Right cardiac atrium (tissue), 5 donors: Measurements from ENCODE around the gene AKR1C2. TPM values are rescaled to one million over a fixed set of nuclear protein-coding genes. Genes with fewer than 3 reads are reported as not detected.
"Not testable (repeated sequence)": the region's sequence is repeated elsewhere in the genome, so short reads cannot be mapped to it uniquely, and the experiment has no call there.

Experiments
- ATAC-seq, 2 donors: fragments of 200-7000 bp; cut with Tn5 transposase; one replicate each; pipeline versions ENCODE4 v1.8.0 to v1.9.1; 2020; ENCODE audit warnings: moderate library complexity in 2 of 2, mild to moderate bottlenecking in 1 of 2
- DNase-seq, 3 donors: peaks; one replicate each; pipeline ENCODE4 v3.0.0-alpha.2; 2020
- H3K27ac ChIP-seq: one replicate; pipeline ENCODE4 v1.5.1; 2013; ENCODE audit warnings: mild to moderate bottlenecking, low read length, control low read depth, moderate library complexity
- H3K27me3 ChIP-seq: one replicate; pipeline ENCODE4 v1.6.1; 2013; ENCODE audit not compliant: control insufficient read depth, insufficient read depth
- H3K4me1 ChIP-seq: one replicate; pipeline ENCODE4 v1.6.1; 2013; ENCODE audit warnings: low read length; ENCODE audit not compliant: control insufficient read depth, insufficient read depth
- H3K4me3 ChIP-seq: one replicate; pipeline ENCODE4 v1.5.1; 2013; ENCODE audit warnings: low read length, control low read depth
- H3K9me3 ChIP-seq: one replicate; pipeline ENCODE4 v1.6.1; 2013; ENCODE audit warnings: low read length; ENCODE audit not compliant: control insufficient read depth
- WGBS: extraction: QIAGEN DNeasy Blood & Tissue Kit; methylation state at CpG from one replicate; pipeline ENCODE4 v1.1.7; 2013; 5-methylcytosine and 5-hydroxymethylcytosine counted together
- intact Hi-C, 4 donors: fragments of 100-400 bp; cut with DNase I; formaldehyde crosslinking; loops; one replicate each; pipeline versions ENCODE4 v1.11.0 to v1.14.0; 2022 to 2023
- polyA plus RNA-seq: library from polyadenylated mRNA; stranded (reverse); fragments of 200-250 nt; gene quantifications from one replicate; pipeline ENCODE4 v1.2.3, GENCODE V29; 2013
- total RNA-seq, 4 donors: library from RNA; stranded (reverse); fragmentation: NEBNext Ultra II Directional; extraction: Animal tissue kit (Norgen Biotek cat#: 25700); gene quantifications; one replicate each; pipeline ENCODE4 v1.2.1, GENCODE V29; 2021
- donor health status: healthy with polysubstance abuse.
- donor health status: DM: no; HTN: yes; CAD: no.
- donor health status: DM: no; HTN: no; CAD: no.
- donor health status: DM: no; HTN: yes; CAD: no; lungs with severe emphysema.
- donor health status: DM: yes; HTN: yes; CAD: no.

AKR1C2 gene
- total and polyA plus RNA-seq, 5 donors = 22.7 to 261 (median 55.5) TPM

GRCh38 chr10:5040781-5041470 lies 37.3 kb upstream of the AKR1C2 start:
- 54% methylated on average over 8 of the region's 8 CpGs for WGBS
- no peaks in the 10 kb centered on the region for H3K4me1 ChIP-seq
- no peak overlapping the region for H3K4me3 ChIP-seq
- H3K27me3 ChIP-seq = no peaks in the 10 kb centered on the region
- ATAC-seq (no peak), DNase-seq (no peak)
- no peaks in the 10 kb centered on the region for H3K9me3 ChIP-seq
- intact Hi-C loops = no loop called here
- no peak overlapping the region for H3K27ac ChIP-seq

DNA sequence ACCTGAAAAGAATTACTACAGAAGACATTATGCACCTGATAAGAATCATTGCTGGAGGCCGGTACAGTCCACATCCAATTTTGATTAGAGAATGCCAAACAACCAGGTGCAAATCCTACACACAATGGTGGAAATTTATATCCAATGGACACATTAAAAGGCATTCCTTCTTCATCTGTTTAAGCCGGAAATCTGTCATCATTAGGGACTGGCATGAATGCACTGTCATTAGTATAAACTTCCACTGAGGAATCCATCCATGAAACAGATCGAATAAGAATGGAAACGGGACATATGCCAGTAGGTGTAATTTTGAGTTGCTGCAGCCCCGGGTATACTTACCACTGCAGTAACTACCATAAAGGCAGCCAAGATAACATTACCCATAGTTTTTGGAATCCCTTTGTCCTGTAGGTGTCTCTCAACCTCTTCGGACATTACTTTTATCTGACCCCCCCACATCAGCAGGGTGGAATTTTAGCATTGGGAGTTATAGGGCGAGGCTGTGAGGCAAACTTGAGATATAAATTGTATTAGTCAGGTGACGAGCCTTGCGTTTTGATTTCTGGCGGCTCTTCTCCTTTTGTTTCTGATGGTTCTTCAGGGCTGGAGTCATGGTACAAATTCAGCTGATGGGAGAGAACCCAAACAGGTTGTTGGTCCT lies 36.5 kb upstream of the AKR1C2 start:
- Histone ChIP-seq H3K27ac (no peak overlapping the region), H3K9me3 (peaks cover 3% of the 10 kb centered on the region), H3K27me3 (no peaks in the 10 kb centered on the region), H3K4me3 (no peak overlapping the region), H3K4me1 (no peaks in the 10 kb centered on the region)
- 92% methylated on average over 10 of the region's 10 CpGs for WGBS
- no peak for DNase-seq
- ATAC-seq = no peak
- intact Hi-C loops = no loop called here

DNA sequence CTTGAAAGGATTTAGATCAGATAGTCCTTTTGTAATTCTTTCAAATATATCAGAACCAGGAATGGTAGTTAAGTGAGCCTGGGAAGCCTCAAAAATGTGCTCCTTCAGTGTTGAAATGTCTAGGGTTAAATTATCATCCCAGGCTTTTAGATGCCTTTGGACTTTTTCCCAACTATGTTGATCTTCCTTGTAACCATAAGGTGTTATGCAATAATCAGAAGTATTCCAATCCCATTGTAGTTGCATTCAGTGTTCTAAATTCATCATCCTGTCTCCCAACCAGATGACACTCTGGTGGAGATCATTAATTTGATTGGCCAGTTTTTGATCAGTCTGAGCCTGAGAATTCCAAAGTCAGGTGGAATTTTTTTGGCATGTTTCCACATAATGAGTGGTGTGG lies 35.1 kb upstream of the AKR1C2 start:
- Histone ChIP-seq H3K27ac (no peak overlapping the region), H3K27me3 (no peaks in the 10 kb centered on the region), H3K4me3 (no peak overlapping the region), H3K4me1 (no peaks in the 10 kb centered on the region), H3K9me3 (peaks cover 9% of the 10 kb centered on the region)
- ATAC-seq (no peak), DNase-seq (no peak)
- intact Hi-C loops = no loop called here

DNA sequence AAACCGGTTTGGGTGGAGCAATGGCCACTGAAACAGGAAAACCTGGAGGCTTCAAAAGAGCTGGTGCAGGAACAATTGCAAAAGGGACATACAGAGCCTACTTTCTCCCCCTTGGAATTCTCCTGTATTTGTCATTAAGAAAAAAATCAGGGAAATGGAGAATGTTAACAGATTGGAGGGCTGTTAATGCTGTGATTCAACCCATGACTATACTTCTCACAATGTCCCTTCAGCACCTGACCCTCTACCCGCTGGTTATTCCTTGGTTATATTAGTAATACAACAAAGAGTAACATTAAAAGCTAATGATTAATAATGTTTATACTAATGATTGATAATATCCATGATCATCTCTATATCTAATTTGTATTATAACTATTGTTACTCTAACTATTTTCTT lies 34.4 kb upstream of the AKR1C2 start:
- intact Hi-C loops = no loop called here

GRCh38 chr10:5036511-5036910 lies 32.9 kb upstream of the AKR1C2 start:
- Histone ChIP-seq H3K9me3 (peaks cover 11% of the 10 kb centered on the region), H3K27me3 (no peaks in the 10 kb centered on the region), H3K4me1 (no peaks in the 10 kb centered on the region), H3K4me3 (no peak overlapping the region), H3K27ac (no peak overlapping the region)
- intact Hi-C loops = no loop called here
- ATAC-seq (no peak), DNase-seq (no peak)
- WGBS = 64% methylated on average over 2 of the region's 2 CpGs

More for the DNA sequence above, 34.4 kb upstream of the AKR1C2 start:
- Histone ChIP-seq H3K4me1 (no peaks in the 10 kb centered on the region), H3K4me3 (no peak overlapping the region), H3K27me3 (no peaks in the 10 kb centered on the region), H3K27ac (no peak overlapping the region), H3K9me3 (peaks cover 10% of the 10 kb centered on the region)
- ATAC-seq (no peak), DNase-seq (no peak)
- WGBS = 76% methylated on average over 2 of the region's 2 CpGs

GRCh38 chr10:5035356-5035755 lies 31.7 kb upstream of the AKR1C2 start:
- peaks cover 11% of the 10 kb centered on the region for H3K9me3 ChIP-seq
- H3K27me3 ChIP-seq = no peaks in the 10 kb centered on the region
- no peak overlapping the region for H3K4me3 ChIP-seq
- no peaks in the 10 kb centered on the region for H3K4me1 ChIP-seq
- intact Hi-C loops = no loop called here
- WGBS = 90% methylated on average over 10 of the region's 10 CpGs
- no peak overlapping the region for H3K27ac ChIP-seq
- DNase-seq = no peak
- no peak for ATAC-seq

- no peak for DNase-seq
Observed at GRCh38 chr10:5034588-5034987, 30.9 kb upstream of the AKR1C2 start.

DNA sequence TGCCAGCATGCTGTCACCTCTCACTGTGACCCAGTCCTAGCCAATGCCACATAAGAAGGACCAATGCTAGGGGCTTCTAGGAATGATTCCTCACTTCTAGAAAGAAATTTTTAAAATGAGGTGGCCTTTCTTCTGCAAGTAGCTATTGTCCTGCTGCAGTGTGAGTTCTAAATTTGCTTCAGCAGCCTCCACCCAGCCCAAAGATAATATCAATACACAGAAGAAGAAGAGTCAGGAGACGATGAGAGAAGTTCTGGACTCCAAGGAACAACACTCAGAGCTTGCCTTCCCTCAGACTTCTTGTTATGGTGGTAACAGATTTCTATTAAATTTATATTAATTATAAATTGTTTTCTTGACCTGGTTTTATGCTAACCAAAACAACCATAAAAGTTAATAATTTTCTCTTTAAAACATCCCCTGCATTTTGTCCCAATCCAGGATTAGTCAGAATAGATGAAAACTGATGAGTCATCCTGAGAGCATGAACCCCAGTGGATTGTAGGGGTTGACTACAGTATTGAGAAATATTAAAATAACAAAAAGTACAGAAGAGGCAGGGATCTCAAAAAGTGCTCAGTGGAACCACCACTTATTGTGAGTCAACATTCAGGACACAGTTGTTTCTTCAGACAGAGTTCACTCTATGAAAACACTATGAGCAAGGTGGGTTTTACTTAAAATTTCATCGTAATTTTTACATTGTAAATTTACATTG lies 29.6 kb upstream of the AKR1C2 start:
- 65% methylated on average over 2 of the region's 2 CpGs for WGBS
- Histone ChIP-seq H3K4me3 (no peak overlapping the region), H3K9me3 (peaks cover 11% of the 10 kb centered on the region), H3K4me1 (no peaks in the 10 kb centered on the region), H3K27ac (no peak overlapping the region), H3K27me3 (no peaks in the 10 kb centered on the region)
- DNase-seq = no peak
- intact Hi-C loops = no loop called here
- no peak for ATAC-seq

More at GRCh38 chr10:5034588-5034987, 30.9 kb upstream of the AKR1C2 start:
- intact Hi-C loops = no loop called here
- ATAC-seq = no peak
- no peaks in the 10 kb centered on the region for H3K4me1 ChIP-seq
- H3K27me3 ChIP-seq = no peaks in the 10 kb centered on the region
- H3K27ac ChIP-seq = no peak overlapping the region
- H3K4me3 ChIP-seq = no peak overlapping the region
- peaks cover 11% of the 10 kb centered on the region for H3K9me3 ChIP-seq

DNA sequence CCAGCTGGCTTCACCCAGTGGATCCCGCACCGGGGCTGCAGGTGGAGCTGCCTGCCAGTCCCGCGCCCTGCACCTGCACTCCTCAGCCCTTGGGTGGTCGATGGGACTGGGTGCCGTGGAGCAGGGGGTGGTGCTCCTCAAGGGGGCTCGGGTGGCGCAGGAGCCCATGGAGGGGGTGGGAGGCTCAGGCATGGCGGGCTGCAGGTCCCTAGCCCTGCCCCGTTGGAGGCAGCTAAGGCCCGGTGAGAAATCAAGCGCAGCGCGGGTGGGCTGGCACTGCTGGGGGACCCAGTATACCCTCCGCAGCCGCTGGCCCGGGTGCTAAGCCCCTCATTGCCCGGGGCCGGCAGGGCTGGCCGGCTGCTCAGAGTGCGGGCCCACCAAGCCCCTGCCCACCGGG lies 28.8 kb upstream of the AKR1C2 start:
- intact Hi-C loops, H3K27me3 ChIP-seq, H3K4me1 ChIP-seq, DNase-seq, H3K27ac ChIP-seq, H3K4me3 ChIP-seq, ATAC-seq: not testable (repeated sequence)
- H3K9me3 ChIP-seq = peaks cover 11% of the 10 kb centered on the region
- WGBS = 93% methylated on average over 22 of the region's 22 CpGs

DNA sequence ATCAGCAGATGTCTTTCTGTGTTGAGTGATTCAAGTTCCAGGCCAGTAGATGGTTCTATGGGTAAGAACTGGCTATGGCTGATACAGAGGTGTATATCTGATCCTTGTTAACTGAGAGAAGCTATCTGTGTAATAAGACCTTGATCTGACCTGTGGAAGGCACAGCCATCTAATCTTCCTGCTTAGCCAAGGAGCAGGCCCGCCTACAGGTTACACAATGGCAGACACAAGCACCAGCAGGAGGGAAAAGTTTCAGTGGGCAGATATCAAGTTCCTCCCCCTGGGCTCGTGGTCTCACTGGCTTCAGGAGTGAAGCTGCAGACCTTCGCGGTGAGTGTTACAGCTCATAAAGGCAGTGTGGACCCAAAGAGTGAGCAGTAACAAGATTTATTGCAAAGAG lies 27.9 kb upstream of the AKR1C2 start:
- H3K9me3 ChIP-seq = peaks cover 11% of the 10 kb centered on the region
- WGBS = 82% methylated on average over 4 of the region's 4 CpGs
- intact Hi-C loops = not testable (repeated sequence)

GRCh38 chr10:5030989-5031388 lies 27.3 kb upstream of the AKR1C2 start:
- WGBS = 92% methylated on average over 1 of the region's 1 CpG
- H3K9me3 ChIP-seq = peaks cover 11% of the 10 kb centered on the region
- H3K4me3 ChIP-seq = no peak overlapping the region
- DNase-seq (no peak), ATAC-seq (no peak)
- no peaks in the 10 kb centered on the region for H3K4me1 ChIP-seq
- H3K27me3 ChIP-seq = no peaks in the 10 kb centered on the region
- intact Hi-C loops = no loop called here
- no peak overlapping the region for H3K27ac ChIP-seq

More for the DNA sequence above, 27.9 kb upstream of the AKR1C2 start:
- H3K4me3 ChIP-seq, DNase-seq, H3K27ac ChIP-seq, H3K27me3 ChIP-seq, H3K4me1 ChIP-seq, ATAC-seq: not testable (repeated sequence)
